Small intestine (tissue), 7 donors: Measurements from ENCODE around the gene COL4A2. TPM values are rescaled to one million over a fixed set of nuclear protein-coding genes. Genes with fewer than 3 reads are reported as not detected.

Experiments used
- DNase-seq, 2 donors: peaks; one replicate each; pipeline versions ENCODE4 v3.0.0 to v3.0.0-alpha.2; 2013
- FAIRE-seq: peaks from 2 replicates; lab custom pipeline; 2012; peaks lifted over from hg19 to GRCh38; lab: Jason Lieb, UNC
- H3K27ac ChIP-seq, 3 donors: one replicate each; pipeline ENCODE4 v1.5.1; 2013; ENCODE audit warnings: low read length in 2 of 3, mild to moderate bottlenecking in 2 of 3, control low read depth in 1 of 3, inconsistent platforms in 1 of 3, low read depth in 1 of 3, moderate library complexity in 1 of 3
- H3K27me3 ChIP-seq, 3 donors: one replicate each; pipeline ENCODE4 v1.6.1; 2013; ENCODE audit warnings: low read length in 3 of 3, inconsistent platforms in 1 of 3; ENCODE audit not compliant: control insufficient read depth in 3 of 3, insufficient read depth in 3 of 3
- H3K36me3 ChIP-seq, 3 donors: one replicate each; pipeline ENCODE4 v1.6.1; 2013; ENCODE audit warnings: low read length in 3 of 3, inconsistent platforms in 1 of 3, low read depth in 1 of 3, mild to moderate bottlenecking in 1 of 3, moderate library complexity in 1 of 3; ENCODE audit not compliant: control insufficient read depth in 3 of 3, insufficient read depth in 2 of 3
- H3K4me1 ChIP-seq, 3 donors: one replicate each; pipeline ENCODE4 v1.6.1; 2013; ENCODE audit warnings: low read length in 2 of 3, inconsistent platforms in 1 of 3, low read depth in 1 of 3, mild to moderate bottlenecking in 1 of 3, moderate library complexity in 1 of 3; ENCODE audit not compliant: control insufficient read depth in 3 of 3, insufficient read depth in 2 of 3
- H3K4me3 ChIP-seq, 3 donors: one replicate each; pipeline ENCODE4 v1.5.1; 2013; ENCODE audit warnings: low read length in 3 of 3, control low read depth in 1 of 3, inconsistent platforms in 1 of 3, low read depth in 1 of 3, mild to moderate bottlenecking in 1 of 3, moderate library complexity in 1 of 3
- H3K9me3 ChIP-seq, 2 donors: one replicate each; pipeline ENCODE4 v1.6.1; 2013; ENCODE audit warnings: low read depth in 1 of 2, low read length in 1 of 2; ENCODE audit not compliant: control insufficient read depth in 2 of 2, insufficient read depth in 1 of 2
- WGBS, 3 donors: extraction: QIAGEN DNeasy Blood & Tissue Kit; methylation state at CpG; one replicate each; pipeline ENCODE4 v1.1.7; 2013; 5-methylcytosine and 5-hydroxymethylcytosine counted together
- polyA plus RNA-seq, 4 donors: library from polyadenylated mRNA; stranded (reverse) in 3 of 4; unstranded in 1 of 4; fragments of 200-250 nt in 3 of 4; fragments of 120-200 nt in 1 of 4; gene quantifications; one replicate each; pipeline versions ENCODE4 v1.2.1 to v1.2.3, GENCODE V29; 2013
- donor health status: healthy with polysubstance abuse.
- donor health status: control.
- donor health status: control.
- donor health status: Bipolar disorder and iron deficiency.
- donor health status: healthy.

The COL4A2 gene
- polyA plus RNA-seq, 4 donors = 42.3 to 120 (median 64.6) TPM

GRCh38 chr13:110353339-110353977 is 46.4 kb downstream of the COL4A2 start:
- H3K27ac ChIP-seq = peak overlapping the region in 1 of 3 donors; percentile 0
- H3K27me3 ChIP-seq = no peaks in the 10 kb centered on the region
- H3K4me3 ChIP-seq = no peak overlapping the region
- peaks cover 0 to 14% (median 0%) of the 10 kb centered on the region in 3 donors for H3K36me3 ChIP-seq
- H3K9me3 ChIP-seq = no peaks in the 10 kb centered on the region
- FAIRE-seq (no peak), DNase-seq (no peak)
- 85 to 91% (median 88%) methylated on average over 13 of the region's 13 CpGs for WGBS, 3 donors
- H3K4me1 ChIP-seq = peaks cover 0 to 11% (median 4%) of the 10 kb centered on the region in 3 donors

DNA sequence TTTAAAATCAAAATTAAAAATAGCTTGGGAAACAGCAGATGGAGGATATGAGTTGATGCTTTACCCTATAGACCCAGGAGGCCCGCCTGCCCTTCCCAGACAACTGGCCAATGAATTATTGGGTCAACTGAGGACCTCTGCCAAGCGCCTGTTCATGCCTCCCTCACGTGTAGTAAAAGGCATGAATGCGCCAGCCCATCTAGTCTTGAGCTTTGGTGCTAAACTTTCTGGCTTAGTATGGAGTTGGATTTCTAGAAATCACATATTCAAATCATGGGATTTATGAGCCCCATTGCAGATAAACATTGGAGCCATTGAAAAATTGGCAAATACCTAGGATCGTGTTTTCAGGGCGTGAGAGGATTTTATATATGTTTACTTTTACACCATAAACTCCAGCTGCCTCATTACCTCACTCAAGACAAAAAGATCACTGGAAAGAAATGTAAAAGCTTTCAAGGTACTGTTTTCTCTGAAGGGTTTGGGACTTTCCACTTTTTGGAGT is 47.1 kb downstream of the COL4A2 start:
- peak overlapping the region in 1 of 3 donors; percentile 0 for H3K27ac ChIP-seq
- peak in 1 of 2 donors; percentile 53 for DNase-seq
- H3K4me1 ChIP-seq = peaks cover 0 to 11% (median 4%) of the 10 kb centered on the region in 3 donors
- H3K9me3 ChIP-seq = no peaks in the 10 kb centered on the region
- peaks cover 0 to 15% (median 0%) of the 10 kb centered on the region in 3 donors for H3K36me3 ChIP-seq
- H3K27me3 ChIP-seq = no peaks in the 10 kb centered on the region
- 18 to 52% (median 27%) methylated on average over 6 of the region's 6 CpGs for WGBS, 3 donors
- FAIRE-seq = no peak
- H3K4me3 ChIP-seq = no peak overlapping the region

- FAIRE-seq (no peak), DNase-seq (no peak)
- no peaks in the 10 kb centered on the region for H3K9me3 ChIP-seq
- H3K27ac ChIP-seq = peak overlapping the region in 2 of 3 donors; percentile 55 to 57
- 44 to 75% (median 63%) methylated on average over 5 of the region's 5 CpGs for WGBS, 3 donors
- H3K4me1 ChIP-seq = peaks cover 0 to 11% (median 4%) of the 10 kb centered on the region in 3 donors
- H3K4me3 ChIP-seq = no peak overlapping the region
- no peaks in the 10 kb centered on the region for H3K27me3 ChIP-seq
- peaks cover 0 to 15% (median 0%) of the 10 kb centered on the region in 3 donors for H3K36me3 ChIP-seq
Observed at GRCh38 chr13:110354715-110355473, 47.8 kb downstream of the COL4A2 start.

GRCh38 chr13:110356362-110356761 is 49.3 kb downstream of the COL4A2 start:
- no peaks in the 10 kb centered on the region for H3K27me3 ChIP-seq
- no peak overlapping the region for H3K4me3 ChIP-seq
- DNase-seq (no peak), FAIRE-seq (no peak)
- H3K27ac ChIP-seq = no peak overlapping the region
- WGBS, 3 donors = 51 to 77% (median 60%) methylated on average over 12 of the region's 12 CpGs
- H3K36me3 ChIP-seq = peaks cover 0 to 17% (median 0%) of the 10 kb centered on the region in 3 donors
- no peaks in the 10 kb centered on the region for H3K9me3 ChIP-seq
- H3K4me1 ChIP-seq = peaks cover 0 to 11% (median 4%) of the 10 kb centered on the region in 3 donors

DNA sequence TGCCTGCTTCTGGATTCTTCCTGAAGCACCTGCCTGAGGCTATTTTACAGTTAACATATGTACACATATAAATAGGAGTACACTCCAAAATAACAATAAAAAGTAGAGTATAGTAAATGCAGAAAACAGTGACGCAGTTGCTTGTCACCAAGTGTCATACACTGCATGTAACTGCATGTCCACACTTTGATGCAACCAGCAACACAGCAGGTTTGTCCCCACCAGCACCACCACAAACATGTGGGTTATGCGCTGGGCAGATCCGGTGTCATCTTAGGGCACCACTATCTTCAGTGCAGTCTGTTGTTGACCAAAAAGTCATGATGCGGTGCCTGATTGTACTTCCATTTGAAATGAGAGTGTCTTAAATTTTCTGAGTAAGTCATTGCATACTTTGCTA is 51.3 kb downstream of the COL4A2 start:
- Histone ChIP-seq H3K27ac (no peak overlapping the region), H3K9me3 (no peaks in the 10 kb centered on the region), H3K4me3 (no peak overlapping the region), H3K27me3 (no peaks in the 10 kb centered on the region), H3K36me3 (peaks cover 0 to 21% (median 0%) of the 10 kb centered on the region in 3 donors), H3K4me1 (peaks cover 0 to 11% (median 4%) of the 10 kb centered on the region in 3 donors)
- 96 to 98% (median 97%) methylated on average over 4 of the region's 4 CpGs for WGBS, 3 donors
- DNase-seq (no peak), FAIRE-seq (no peak)

GRCh38 chr13:110359840-110360301 is 52.8 kb downstream of the COL4A2 start:
- no peak for FAIRE-seq
- Histone ChIP-seq H3K36me3 (peaks cover 0 to 21% (median 0%) of the 10 kb centered on the region in 3 donors), H3K9me3 (no peaks in the 10 kb centered on the region), H3K4me1 (peaks cover 0 to 4% (median 0%) of the 10 kb centered on the region in 3 donors), H3K27ac (peak overlapping the region in 2 of 3 donors; percentile 59), H3K4me3 (no peak overlapping the region), H3K27me3 (no peaks in the 10 kb centered on the region)
- WGBS, 3 donors = 72 to 86% (median 78%) methylated on average over 7 of the region's 7 CpGs
- peak in 1 of 2 donors; percentile 26 for DNase-seq

DNA sequence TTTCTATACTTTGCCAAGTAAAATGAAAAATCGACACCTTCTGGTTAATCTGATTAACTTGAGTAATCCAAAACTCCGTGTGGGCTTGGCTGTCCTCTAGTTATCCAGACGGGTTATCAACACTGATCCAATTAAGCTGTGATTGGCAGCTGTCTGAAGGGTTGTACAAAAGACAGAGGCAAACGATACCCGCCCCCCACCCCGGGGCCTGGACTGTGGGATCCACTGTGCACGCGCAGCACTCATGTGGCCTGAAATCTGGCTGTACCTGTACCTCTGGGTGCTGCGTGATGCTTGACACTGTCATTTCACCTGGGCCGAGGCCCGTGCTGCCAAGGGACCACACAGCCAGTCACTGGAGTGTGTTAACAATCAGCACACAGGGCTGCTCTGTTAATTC is 53.5 kb downstream of the COL4A2 start:
- Histone ChIP-seq H3K27me3 (no peaks in the 10 kb centered on the region), H3K27ac (peak overlapping the region in 2 of 3 donors; percentile 59 to 78), H3K9me3 (no peaks in the 10 kb centered on the region), H3K4me3 (no peak overlapping the region), H3K36me3 (peaks cover 0 to 24% (median 0%) of the 10 kb centered on the region in 3 donors), H3K4me1 (no peaks in the 10 kb centered on the region)
- no peak for FAIRE-seq
- DNase-seq = no peak
- 62 to 73% (median 67%) methylated on average over 11 of the region's 11 CpGs for WGBS, 3 donors

DNA sequence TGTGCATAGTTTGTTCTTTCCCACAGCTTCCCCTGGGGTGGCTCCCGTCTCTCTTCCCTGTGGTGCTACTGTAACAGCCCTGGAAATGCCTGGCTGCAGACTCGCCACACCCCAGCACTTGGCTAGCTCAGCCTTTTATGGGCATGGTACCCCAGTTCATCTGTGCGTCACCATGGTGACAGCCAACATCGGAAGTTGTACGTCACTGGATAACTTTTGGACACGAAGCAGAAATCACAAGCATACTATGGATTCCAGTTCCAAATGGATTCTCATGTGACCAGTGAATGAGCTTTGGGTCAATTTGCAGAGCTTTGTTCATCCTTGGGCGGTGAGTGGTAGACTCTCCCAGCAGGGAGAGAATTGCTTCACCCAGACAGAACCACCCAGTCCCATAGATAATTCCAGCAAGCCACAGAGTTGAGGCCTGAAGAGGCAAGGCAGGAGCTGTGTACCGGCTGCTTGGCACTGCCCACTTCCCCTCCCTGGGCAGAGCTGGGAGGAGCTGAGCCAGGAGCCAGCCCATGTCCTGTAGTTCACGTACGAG is 54.4 kb downstream of the COL4A2 start:
- FAIRE-seq (no peak), DNase-seq (peak in 1 of 2 donors; percentile 17)
- 47 to 54% (median 49%) methylated on average over 10 of the region's 10 CpGs for WGBS, 3 donors
- no peaks in the 10 kb centered on the region for H3K9me3 ChIP-seq
- no peaks in the 10 kb centered on the region for H3K27me3 ChIP-seq
- peaks cover 0 to 21% (median 0%) of the 10 kb centered on the region in 3 donors for H3K36me3 ChIP-seq
- H3K4me3 ChIP-seq = no peak overlapping the region
- H3K4me1 ChIP-seq = no peaks in the 10 kb centered on the region
- H3K27ac ChIP-seq = peak overlapping the region in 2 of 3 donors; percentile 58 to 59
